HG02884 (cell line): Measurements from ENCODE around the gene PRB3.

Source experiments
- ATAC-seq: cut with Tn5 transposase; IDR thresholded peaks from one replicate; pipeline ENCODE4 v1.9.1; 2021; ENCODE audit warnings: mild to moderate bottlenecking, moderate library complexity; ENCODE audit not compliant: unreplicated experiment

PRB3 gene

GRCh38 chr12:11269607-11270006 is at the start of gene PRB3:
PRB3 (minus strand) TSS chr12:11269707; CDS start chr12:11269669, 38 bp downstream.
- no peak for ATAC-seq

GRCh38 chr12:11310336-11310735 is 40.8 kb upstream of the PRB3 start, which contains the start of gene PRB4:
PRB4 (minus strand) TSS chr12:11310436; CDS start chr12:11310398, 38 bp downstream.
- ATAC-seq = no peak

GRCh38 chr12:11307143-11307542 is 37.6 kb upstream of the PRB3 start:
- no peak for ATAC-seq

GRCh38 chr12:11273449-11273848 is 3.9 kb upstream of the PRB3 start:
- no peak for ATAC-seq

GRCh38 chr12:11264501-11264900 is 5.0 kb downstream of the PRB3 start:
- no peak for ATAC-seq

GRCh38 chr12:11246489-11246888 is 23.0 kb downstream of the PRB3 start:
- ATAC-seq = no peak

- no peak for ATAC-seq
Observed at GRCh38 chr12:11242656-11243055, 26.9 kb downstream of the PRB3 start.

- ATAC-seq = no peak
Observed at GRCh38 chr12:11240348-11240930, 29.1 kb downstream of the PRB3 start.

GRCh38 chr12:11238275-11238674 is 31.2 kb downstream of the PRB3 start:
- no peak for ATAC-seq

- no peak for ATAC-seq
Observed at GRCh38 chr12:11233532-11233931, 36.0 kb downstream of the PRB3 start.

- peak; percentile 60 for ATAC-seq
Observed at GRCh38 chr12:11228296-11228879, 41.1 kb downstream of the PRB3 start.

- ATAC-seq = no peak
Observed at GRCh38 chr12:11227373-11227772, 42.1 kb downstream of the PRB3 start.
